Measurements from ENCODE around the gene PREPL.

- no peak for TF ChIP-seq POLR2A (IDR thresholded peaks at IDR 0.05; ENCODE audit: low read length)
- TF ChIP-seq GATA1 (IDR thresholded peaks at IDR 0.05; ENCODE audit: low read depth, low read length), result no peak
Observed at GRCh38 chr2:44286119-44286883, 75.0 kb downstream of the PREPL start.

All from erythroblast (primary cell).